OCI-LY3 (cell line): ENCODE results near the gene B4GALT2.

Source experiments
- CTCF ChIP-seq: fragments of 200-600, 300-600 bp; sonication (generic); IDR thresholded peaks from 2 replicates; pipeline ENCODE4 v1.5.1; 2014; ENCODE audit warnings: antibody characterized with exemption, low read length, low read depth
- EZH2phosphoT487 ChIP-seq: fragments of 200-600 bp; shearing (Covaris generic); IDR thresholded peaks from 2 replicates; pipeline ENCODE4 v1.6.1; 2018; ENCODE audit warnings: antibody characterized with exemption, mixed run types, low read depth

GRCh38 chr1:44024031-44024902 lies 45.3 kb downstream of the B4GALT2 start:
- no peak for TF ChIP-seq EZH2phosphoT487
- TF ChIP-seq CTCF, result no peak
